Muscle of back (tissue), 11 donors: ENCODE results near the gene CCDC24. TPM values are rescaled to one million over a fixed set of nuclear protein-coding genes. Genes with fewer than 3 reads are reported as not detected.

Experiments
- DNase-seq, 3 donors: peaks; one replicate each; pipeline versions ENCODE4 v3.0.0 to v3.0.0-alpha.2; 2013
- polyA plus RNA-seq, 10 donors: library from polyadenylated mRNA; unstranded; fragments of 120-200 nt; gene quantifications; one replicate each; pipeline ENCODE4 v1.2.1, GENCODE V29; 2013; ENCODE audit not compliant: insufficient read length in 10 of 10

The CCDC24 gene
- polyA plus RNA-seq, 10 donors = 0.56 to 1.6 (median 0.98) TPM

- no peak for DNase-seq
These were observed 10.9 kb upstream of the CCDC24 start for GRCh38 chr1:43980255-43981134.

GRCh38 chr1:43981135-43981491 is 10.3 kb upstream of the CCDC24 start:
- DNase-seq = no peak

DNA sequence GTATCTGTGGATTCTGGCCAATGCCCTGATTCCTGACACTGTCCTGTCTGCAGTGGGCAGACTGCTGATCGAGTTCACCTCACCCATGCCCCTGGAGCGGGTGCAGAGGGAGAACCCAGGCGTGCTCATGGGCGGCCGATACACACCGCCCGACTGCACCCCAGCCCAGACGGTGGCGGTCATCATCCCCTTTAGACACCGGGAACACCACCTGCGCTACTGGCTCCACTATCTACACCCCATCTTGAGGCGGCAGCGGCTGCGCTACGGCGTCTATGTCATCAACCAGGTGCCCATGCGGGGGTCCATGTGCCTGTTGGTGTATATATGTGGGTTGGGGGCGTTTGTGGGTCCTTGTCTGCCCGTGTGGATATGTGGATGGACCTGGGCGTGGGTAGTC is 9.8 kb upstream of the CCDC24 start:
- no peak for DNase-seq

GRCh38 chr1:43982241-43982640 is 9.2 kb upstream of the CCDC24 start:
- no peak for DNase-seq

GRCh38 chr1:43982808-43983207 is 8.6 kb upstream of the CCDC24 start:
- no peak for DNase-seq

GRCh38 chr1:43983253-43983899 is 8.0 kb upstream of the CCDC24 start:
- no peak for DNase-seq

- DNase-seq = no peak
These were observed 6.5 kb upstream of the CCDC24 start for GRCh38 chr1:43984855-43985254.

DNA sequence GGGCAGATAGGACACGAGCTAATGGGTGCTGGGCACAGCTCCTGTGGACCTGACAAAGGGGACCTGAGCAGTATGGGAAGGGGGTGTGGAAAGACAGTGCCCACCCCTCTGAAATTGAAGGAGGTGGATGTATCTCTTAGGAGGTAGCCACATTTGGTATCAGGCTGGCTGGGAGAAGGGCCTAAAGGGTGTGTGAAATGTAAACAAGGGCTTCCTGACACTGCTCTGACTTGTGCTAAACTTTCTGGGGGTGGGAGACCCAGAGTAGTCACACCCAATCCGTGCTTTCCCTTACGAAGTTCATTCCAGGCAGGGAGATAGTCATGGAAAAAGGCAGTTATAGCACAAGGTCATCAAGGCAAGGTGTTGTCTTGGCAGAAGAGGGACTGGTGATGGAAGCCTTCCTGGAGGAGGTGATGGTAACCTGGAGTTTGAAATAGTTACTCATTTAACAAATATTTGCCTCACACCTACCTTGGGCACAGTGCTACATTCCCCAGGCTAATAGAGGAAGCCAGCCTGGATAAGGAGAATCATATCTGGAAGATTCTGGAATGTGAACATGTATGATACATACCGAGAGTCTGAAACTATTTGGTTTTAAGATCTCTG is 5.3 kb upstream of the CCDC24 start:
- DNase-seq = no peak

- DNase-seq = no peak
These were observed 4.7 kb upstream of the CCDC24 start for GRCh38 chr1:43986712-43987111.

- DNase-seq = no peak
These were observed 4.1 kb upstream of the CCDC24 start for GRCh38 chr1:43987159-43987902.

GRCh38 chr1:43990271-43991199 is 864 bp upstream of the CCDC24 start:
- DNase-seq = no peak

GRCh38 chr1:43991200-43991475 is 261 bp upstream of the CCDC24 start:
- DNase-seq = no peak

- no peak for DNase-seq
These were observed 1.0 kb downstream of the CCDC24 start for GRCh38 chr1:43992232-43992995.

DNA sequence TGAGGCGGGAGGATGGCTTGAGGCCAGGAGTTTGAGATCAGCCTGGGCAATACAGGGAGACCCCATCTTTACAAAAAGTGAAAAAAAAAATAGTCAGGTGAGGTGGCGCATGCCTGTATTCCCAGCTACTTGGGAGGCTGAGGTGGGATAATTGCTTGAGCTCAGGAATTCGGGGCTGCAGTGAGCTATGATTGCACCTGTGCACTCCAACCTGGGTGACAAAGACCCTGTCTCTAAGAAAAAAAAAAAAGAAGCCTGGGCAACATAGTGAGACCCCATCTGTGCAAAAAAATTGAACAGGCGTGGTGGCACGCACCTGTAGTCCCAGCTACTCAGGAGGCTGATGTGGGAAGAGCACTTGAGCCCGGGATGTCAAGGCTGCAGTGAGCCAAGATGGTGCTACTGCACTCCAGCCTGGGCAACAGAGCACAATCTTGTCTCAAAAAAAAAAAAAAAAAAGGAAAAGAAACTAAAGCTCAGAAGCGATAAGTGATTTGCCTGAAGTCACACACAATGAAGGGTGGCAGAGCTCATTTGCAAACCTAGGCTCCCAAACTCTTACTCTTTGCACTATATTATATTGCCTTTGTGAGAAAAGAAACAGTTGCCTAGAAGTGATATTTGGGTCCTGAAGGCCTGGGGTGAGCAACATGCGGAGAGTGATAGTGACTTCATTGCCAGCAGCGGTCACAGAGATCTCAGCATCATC is 2.0 kb downstream of the CCDC24 start:
- DNase-seq = no peak

DNA sequence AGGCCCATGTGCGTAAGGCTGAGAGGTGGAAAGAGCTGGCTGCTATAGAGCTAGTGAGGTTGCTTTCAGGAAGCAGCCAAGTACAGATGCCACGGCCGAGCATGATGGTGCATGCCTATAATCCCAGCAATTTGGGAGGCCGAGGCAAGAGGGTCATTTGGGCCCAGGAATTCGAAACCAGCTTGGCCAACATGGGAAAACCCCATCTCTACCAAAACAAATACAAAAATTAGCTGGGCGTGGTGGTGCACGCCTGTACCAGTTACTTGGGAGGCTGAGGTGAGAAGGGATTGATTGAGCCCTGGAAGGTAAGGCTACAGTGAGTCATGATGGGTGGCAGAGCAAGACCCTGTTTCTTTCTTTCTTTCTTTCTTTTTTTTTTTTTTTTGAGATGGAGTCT is 2.7 kb downstream of the CCDC24 start:
- no peak for DNase-seq

DNA sequence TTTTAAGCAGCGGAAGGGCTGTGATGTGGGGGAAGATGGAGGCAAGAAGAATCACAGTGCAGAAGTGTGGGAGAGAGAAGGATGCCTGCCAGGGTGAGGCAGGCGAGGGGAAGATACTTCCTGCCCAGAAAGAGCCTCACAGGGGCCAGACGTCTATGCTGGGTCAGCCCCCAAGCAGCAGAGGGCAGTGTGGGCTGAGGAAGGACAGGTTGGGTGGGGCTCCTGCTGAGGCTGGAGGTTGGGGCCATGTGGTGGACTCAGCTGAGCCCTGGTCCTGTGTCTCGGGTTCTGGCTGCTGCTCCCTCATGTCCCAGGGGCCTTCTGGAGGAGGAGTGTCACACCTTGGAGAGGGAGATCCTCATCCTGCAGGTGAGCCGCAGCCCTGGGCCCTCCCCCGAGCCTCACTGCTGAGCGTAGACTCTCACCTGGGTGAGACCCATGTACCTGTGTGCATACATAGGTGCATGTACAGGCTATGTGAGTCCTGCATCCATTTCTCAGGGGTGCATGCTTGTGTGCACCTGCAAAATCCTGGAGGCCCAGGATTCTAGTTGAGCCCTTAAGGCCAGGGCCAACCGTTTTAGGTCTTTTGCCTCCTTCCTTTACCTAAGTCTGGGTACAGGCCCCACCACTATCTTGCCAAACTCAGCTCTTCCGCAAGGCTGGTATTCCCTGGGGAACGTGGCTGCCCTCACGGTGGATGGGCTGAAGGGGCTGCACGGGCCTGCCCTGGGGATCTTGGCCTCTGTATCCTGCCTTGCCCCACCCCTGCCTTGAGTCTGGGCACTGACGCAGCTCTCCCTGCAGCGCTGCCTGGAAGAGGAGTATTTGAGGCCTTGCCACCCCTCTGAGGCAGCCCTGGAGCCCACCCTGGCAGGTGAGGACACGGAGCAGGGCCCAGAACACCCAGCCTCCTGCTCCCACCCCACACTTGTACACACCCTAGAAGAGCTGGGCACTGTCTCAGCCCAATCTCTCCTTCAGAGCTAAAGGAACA is 3.7 kb downstream of the CCDC24 start:
- DNase-seq = no peak

- DNase-seq = no peak
These were observed 4.8 kb downstream of the CCDC24 start for GRCh38 chr1:43995984-43996732.

DNA sequence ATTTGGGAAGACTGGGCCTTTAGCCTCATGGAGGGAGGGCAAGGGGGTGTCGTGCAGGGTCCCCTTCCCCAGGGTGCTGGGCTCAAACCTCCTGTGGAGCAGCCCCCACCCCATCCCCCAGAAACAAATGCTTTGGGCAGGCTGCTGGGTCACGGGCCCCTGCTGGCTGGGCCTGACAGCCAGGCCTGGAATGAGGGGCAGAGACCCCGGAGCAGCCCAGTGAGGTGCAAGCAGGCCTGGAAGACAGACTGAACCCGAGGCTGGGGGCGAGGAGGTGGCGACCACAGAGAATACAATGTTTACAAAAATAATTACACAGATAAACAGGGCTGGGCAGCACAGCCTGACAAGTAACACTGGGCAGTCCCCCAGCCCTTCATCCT is 5.3 kb downstream of the CCDC24 start:
- DNase-seq = no peak
